GM18873 (cell line): Measurements from ENCODE around the gene FGF19.

Experiments
- ATAC-seq: cut with Tn5 transposase; IDR thresholded peaks from one replicate; pipeline ENCODE4 v1.9.1; 2021; ENCODE audit warnings: mild to moderate bottlenecking, moderate library complexity, moderate number of reproducible peaks; ENCODE audit not compliant: unreplicated experiment, low FRiP score

The FGF19 gene

DNA sequence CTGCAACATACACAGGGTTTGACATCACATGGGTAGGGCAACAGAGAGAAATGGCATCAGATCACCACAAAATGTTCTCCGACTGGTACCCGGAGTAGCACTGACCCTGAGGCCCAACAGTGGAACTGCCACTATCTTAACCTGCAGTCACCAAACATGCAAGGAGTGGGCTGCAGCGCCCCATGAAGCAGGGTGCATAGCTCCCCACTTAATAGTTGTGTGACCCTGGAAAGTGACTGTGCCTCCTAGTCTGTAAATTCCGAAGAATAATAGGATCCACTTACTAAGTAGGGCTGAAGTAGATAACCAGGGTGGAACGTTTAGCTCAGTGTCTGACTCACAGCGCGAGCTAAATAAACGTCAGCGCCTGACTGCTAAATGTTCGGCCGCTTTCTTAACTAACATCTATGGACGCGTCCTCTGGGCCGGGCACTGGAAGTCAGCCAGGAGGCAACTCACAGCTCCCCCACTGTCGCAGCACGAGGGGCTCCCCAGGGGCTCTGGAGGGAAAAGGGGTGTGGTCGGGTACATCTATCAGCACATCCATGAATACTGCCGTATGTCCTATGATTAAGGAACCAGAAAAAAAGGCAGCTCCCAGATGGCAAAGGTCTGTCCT is 29.4 kb downstream of the FGF19 start:
- no peak for ATAC-seq

DNA sequence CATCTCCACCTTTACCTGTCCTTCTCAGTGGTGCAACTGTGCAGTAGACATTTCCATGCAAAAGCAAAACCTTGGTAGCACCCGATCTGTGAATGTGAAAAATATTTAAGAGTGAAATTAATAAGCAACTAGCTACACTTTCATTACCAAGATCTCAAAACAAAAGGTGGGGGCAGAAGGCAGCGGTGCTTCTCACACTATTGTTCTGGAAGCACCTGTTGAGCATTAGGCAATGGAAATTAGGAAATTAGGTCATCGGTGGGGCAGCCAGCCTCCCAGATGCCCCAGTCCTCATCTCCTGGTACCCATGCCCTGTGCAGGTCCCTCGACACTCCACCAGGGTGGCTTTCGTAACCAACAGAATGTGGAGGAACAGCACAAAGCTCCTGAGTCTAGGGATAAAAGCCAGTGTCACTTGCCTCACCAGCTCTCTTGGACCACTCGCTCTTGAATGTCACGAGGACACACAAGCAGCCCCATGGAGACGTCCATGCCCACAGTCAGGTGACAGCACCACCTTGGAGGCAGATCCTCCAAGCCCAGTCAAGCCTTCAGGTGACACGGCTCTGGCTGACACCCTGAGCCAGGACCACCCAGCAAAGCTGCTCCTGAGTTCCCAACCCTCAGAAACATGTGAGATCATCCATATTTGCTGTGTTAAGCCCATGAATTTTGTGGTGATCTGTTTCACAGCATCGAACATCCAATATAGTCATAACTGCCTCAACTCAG is 31.9 kb downstream of the FGF19 start:
- no peak for ATAC-seq

DNA sequence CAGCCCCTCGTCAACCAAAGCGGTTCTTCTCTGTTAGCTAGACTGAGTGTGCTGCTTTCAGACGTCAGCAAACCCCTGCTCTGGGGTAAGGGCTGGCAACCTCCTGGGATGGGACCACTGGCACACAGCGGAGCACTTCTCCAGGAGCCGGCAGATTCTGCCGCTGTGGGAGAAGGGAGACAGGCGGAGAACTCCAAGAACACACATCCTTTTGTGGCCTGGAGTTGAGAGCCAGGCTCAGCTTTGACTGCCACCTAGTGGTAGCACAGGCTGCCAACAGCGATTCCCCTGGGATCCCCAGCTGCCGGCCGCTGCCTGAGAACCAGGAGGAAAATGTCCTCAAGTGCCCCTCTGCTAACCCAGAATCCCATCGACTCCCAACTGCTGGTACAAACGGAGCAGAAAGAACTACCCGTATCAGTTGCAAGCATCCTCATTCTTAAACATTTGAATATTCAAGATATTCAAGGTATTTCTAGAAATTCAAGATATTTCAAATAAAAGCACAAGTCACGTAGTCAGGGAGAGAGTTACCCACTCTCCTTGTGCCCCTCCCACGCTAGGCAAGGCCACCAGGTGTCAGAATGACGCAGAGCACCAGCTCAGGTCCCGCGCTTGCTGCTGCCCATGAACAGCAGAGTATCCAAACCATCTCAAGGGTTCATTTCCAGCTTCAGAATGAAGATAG is 33.5 kb downstream of the FGF19 start:
- ATAC-seq: no peak

DNA sequence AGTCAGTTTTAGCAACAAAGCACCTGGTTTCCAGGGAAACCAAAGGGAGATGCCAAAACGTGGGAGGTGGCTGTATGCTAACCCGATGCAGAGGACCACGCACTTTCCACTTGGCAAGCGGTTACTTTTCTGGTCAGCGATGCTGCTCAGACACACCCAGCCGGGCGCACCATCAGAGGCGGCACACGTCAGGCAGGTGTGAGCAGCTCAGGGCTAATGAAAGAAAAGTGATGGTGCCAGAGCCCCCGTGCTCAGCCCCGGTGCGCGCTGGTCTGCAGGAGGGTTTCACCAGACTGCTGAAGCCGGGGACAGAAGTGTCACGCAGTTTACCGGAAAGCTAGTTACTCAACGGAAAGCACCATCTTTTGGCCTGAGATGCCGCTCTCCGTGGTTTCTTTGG is 34.3 kb downstream of the FGF19 start:
- no peak for ATAC-seq

DNA sequence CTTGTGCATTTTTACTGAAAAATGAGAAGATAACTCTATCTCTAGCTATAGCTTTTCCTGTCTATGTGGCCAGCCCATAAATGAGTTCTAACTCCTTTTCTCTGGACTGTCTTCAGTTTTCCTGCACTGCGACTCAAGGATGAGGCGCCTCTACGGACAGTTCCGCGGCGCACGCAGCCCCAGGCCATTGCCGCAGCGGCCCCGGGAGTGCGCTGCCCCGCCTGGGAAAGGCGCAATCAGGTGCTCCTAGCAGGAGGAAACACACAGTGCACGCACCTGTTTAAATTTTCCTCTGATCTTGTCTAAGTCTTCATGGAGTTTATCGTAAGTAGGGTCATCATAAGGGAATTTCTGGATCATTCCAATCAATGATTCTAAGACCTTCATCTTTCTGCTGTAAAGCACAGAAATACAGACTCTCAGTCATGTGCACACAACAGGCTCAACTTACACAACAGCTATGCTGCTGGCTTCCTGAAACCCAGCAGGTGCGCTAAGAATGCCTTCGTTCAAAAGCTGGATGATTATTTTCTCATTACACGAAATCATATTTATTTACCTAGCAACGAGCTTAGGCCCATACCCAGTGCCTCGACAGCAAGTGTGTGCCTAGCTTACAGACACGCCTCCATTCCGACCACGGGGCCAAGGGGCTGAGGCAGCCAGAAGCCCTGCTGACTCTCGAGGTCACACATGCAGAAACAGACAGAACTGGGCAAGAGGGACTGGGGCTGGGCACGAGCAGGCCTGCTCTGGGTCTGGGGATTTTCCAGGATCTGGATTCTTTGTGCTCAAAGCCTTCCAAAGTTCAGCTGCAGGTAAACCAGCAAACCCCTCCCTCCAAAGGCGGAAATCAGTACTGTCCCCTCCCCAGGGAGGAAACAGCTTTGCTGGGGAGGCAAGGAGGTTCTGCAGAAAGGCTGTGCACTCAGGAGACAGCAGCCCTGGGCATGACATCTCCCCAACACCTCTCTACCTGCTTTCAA is 35.9 kb downstream of the FGF19 start:
- ATAC-seq: no peak

DNA sequence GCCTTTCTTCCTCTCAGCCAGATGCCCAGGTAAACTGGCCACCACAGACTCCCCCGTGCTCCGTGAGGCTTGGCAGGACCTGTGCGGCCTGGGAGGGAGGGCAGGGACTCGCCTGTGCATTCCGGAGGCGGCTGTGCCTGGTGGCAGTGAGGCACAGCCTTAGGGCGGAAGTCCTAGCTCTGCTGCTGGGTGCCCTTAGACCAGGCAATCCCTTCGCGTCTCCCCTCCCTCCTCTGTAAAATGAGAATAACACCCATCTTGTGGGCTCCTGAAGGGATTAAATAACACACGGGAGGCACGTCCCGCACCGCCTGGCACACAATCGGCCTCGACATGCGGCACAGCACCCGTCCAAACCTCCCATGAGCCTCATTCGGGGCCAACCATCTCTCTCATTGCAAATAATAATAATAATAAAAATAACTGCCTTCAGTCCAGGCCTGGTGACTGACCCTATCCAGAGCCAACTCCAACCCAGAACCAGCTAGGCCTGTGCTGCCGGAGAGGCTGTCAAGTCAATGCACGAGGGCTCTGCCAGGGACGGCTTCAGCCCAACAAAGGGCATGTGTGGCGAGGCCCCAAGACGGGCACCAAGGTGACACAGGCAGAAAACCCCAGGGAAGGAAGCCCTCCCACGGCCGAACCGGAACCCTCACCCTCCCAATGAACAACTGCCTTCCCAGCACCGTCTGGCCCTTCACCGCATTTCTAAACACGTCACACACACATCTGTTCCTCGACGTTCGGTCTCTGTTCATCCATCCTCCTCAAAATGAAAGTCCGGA is 36.9 kb downstream of the FGF19 start:
- no peak for ATAC-seq

DNA sequence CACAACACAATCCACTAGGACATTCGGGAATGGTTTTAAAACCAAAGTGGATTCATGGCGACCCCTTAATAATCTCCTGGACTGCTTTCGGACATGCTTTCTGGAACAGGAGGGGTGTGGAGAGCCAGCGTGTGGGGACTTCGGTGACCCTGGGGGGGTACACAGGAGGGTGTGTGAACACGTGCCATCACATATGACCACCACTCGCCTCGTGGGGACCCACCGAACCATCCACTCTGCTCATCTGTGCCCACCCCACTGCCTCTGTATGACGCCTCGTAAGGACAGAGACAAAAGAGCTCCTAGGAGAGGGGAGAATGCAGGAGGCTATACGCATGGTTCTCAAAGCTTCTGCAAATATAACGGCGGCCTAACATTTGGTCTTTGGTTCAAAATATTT is 37.6 kb downstream of the FGF19 start:
- no peak for ATAC-seq

DNA sequence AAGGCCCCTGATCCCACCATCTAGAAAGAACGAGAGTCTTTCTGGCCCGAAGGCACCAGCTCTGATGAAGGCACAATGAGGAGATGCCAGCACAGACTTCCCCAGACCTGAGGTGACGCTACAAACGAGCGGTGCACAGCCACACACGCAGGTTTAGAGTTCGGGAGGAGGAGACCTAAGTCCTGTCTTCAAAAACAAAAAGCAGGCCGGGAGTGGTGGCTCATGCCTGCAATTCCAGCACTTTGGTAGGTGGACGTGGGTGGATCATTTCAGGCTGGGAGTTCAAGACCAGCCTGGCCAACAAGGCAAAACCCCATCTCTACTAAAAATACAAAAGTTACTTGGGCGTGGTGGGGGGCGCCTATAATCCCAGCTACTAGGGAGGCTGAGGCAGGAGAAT is 38.2 kb downstream of the FGF19 start:
- ATAC-seq: no peak

DNA sequence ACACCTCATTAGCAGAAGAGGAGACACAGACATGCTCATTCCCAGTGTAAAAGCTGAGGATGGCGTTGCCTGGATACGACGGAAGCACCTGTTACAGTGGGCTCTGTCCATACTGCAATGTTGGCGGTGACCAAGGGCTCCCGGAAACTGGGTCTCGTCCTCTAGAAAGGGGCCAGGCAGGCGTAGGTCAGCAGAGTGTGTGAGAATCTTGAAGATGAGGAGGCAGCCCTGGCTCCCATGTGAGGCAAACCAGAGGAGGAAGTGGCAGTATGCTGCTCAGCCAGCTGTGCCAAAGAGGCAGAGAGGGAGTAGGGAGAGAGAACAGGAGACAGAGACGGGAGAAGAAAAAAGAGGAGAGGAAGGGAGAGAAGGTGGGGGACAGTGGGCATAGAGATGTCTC is 38.9 kb downstream of the FGF19 start:
- no peak for ATAC-seq

DNA sequence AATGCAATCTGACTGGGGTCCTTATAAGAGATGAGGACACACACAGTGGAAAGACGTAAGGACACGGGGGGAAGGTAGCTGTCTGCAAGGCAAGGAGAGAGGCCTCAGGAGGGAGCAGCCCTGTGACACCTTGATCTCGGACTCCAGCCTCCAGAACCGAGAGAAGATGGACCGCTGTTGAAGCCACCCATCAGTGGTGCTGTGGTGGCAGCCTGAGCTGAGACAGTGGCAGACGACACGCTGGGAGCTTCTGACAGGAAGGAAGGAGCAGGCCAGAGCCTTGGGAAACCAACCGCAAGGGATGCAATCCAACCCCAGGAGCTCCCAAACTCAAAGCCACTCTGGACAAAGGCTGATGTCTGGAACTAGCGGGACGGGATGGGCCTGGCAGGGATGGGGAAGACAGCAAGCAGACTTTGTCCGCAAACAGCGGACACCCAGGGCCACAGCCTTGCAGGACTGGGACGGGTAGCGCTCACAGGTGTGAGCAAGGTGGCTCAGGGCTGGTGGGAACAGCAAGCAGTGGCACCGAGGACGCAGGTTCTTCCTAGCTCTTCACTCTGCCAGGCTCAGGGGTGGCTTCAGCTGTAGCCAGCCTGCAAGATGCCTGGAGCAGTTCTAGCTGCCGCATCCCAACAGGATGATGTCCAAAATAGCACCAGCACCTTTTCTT is 39.6 kb downstream of the FGF19 start:
- no peak for ATAC-seq

DNA sequence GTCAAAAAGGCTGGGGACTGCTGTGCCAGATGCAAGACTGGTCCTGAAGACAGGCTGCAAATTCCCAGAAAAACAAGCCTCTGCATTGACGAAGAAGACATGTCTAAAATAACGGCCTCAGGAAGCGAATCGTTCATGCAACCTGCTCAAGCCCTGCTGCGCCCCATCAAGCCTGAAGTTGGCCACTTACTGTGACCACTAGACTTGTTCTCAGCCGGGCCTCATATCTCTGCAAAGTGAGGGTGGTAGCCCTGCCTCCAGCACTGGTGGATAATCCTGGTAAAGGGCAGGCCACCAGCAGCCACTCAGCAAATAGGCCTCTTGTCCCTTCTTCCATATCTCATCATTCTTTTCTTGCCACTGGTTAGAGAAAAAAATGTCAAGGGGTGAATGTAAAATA is 40.5 kb downstream of the FGF19 start:
- ATAC-seq: no peak

DNA sequence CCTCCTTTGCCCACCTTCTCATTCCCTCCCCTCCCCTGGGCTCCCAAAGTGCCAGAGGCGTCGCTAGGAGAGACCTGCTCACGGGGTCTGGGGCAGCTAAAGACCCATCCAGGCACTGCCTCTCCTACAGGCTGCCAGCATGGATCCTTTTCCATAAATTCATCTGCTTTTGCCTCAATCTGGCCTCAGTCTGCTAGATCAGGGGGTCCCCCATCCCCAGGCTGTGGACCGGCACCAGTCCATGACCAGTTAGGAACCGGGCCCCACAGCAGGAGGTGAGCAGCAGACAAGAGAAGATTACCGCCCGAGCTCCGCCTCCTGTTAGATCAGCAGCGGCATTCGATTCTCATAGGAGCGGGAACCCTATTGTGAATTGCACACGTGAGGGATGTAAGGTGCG is 41.0 kb downstream of the FGF19 start:
- no peak for ATAC-seq

DNA sequence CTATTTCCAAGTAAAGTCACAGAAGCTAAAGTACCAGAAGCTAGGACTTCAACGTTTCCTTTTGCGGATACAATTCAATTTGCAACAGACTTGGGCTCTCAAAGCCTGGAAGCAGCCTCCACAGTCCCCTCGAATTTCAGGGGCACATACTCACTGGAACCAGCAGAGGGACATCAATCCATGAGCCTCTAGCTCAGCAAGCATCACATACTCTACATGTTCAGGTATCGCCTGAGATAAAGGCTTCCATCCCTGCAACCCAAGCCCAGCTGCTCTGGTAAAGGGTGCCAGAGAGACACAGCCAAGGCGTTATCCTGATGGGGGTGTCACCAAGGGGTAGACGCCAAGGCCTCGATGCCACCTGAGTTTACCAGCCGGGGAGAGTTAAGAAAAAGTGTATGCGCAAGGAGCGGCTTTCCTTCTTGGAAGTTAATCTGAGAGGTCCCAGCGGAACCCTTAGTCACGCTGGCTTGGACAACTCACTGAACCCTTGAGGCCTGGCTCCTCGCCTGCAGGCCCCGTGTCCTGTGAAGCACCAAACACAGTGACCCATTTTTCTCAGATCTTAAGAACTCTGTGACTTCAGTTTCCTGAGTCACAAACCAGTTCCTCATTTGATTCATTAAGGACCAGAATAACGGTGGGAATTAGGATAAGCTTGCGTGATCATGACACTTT is 41.7 kb downstream of the FGF19 start:
- no peak for ATAC-seq

DNA sequence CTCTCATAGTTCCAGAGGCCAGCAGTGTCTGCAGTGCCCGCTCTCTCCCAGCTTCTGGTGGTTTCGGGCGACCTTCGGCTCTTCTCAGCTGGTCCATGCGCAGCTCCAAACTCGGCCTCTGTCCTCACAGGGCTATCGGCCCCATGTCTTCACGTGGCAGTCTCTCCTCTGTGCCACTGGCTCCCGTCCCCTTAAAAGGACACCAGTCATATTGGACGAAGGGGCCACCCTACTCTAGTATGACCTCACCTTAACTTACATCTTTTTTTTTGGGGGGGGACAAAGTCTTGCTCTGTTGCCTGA is 42.5 kb downstream of the FGF19 start:
- no peak for ATAC-seq

DNA sequence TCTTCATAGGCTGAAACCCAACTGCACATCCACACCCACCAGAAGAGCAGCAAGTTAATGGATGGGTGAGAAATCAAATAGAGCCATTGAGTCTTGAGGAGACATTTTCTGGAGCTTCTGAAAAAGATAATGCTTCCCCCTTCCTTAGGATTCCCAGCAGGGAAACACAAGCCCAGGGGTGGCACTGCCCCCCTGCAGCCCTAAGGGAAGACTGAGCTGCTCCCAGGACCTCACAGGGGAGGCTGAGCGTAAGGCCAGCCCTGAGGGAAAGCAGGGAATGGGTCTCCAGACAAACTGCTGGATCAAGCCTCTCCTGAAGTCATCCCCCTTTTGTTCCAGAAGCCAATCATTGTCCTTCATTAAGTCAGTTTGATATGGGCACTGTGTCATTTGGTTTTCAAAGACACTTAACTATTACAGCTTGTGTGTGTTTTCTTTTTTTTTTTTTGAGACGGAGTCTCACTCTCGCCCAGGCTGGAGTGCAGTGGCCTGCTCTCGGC is 43.8 kb downstream of the FGF19 start:
- no peak for ATAC-seq

DNA sequence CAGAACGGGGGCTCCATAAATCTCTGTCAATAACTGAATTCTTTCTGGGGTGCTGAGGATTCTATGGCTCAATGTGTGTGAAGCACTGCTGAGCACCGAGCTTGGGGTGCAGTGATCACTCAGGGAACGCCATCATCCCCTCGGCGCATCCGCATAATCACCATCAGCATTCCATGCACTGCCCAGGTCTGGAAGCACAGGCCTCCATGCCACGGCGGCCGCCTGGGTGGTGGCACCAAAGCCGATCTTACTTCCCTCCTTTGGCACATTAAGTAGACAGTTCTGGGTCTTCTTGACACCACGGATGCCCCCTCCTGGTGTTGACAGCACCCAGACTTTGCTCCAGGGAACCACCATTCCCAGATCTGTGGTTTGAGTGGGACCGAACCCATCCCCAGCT is 44.2 kb downstream of the FGF19 start:
- ATAC-seq: no peak

DNA sequence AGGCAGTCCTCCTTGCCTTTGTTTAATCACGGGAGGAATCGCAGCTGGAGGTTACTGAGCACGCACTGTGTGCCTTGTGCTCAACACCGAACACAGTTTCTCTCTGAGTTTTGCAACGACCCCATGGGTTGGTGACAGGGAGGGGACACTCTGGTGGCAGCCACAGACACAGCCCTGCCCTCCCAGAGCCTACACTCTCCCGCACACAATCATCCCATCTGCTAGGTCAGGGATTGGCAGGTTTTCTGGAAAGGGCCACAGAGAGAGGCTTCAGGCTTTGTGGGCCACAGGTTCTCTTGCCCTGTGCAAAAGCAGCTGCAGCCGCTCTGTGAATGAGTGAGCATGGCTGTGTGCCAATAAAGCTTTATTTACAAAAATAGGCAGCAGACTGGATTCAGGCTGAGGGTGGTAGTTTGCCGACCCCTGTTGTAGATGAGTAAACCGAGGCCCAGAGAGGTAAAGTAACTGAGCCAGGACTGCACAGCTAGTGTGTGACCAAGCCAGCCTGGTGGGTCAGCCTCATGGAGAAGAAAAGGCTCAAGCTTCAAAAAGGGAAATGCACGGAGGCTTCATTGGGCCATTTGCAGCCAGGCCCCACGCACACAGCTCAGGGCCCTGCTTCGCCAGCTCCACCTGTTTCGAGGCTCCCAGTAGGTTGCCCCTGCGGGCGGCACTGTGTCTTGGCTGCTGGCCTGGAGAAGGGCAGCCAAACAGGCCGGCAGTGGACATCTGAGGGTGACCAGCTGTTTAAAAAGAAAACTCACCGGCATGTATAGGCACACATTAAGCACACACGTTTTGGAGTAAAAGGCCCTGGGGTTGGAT is 45.0 kb downstream of the FGF19 start:
- ATAC-seq: no peak
